Mucosa of rectum (tissue), 2 donors: ENCODE measurements around the gene FOXK1.
A peak's percentile ranks its signal among the peaks of the same experiment; 100 is the strongest.
"Not testable (repeated sequence)": the region's sequence is repeated elsewhere in the genome, so short reads cannot be mapped to it uniquely, and the experiment has no call there.

Experiments
- H3K27ac ChIP-seq, 2 donors: one replicate each; pipeline ENCODE4 v1.7.0; 2013; ENCODE audit warnings: inconsistent platforms in 2 of 2, low read depth in 2 of 2, low read length in 2 of 2
- H3K27me3 ChIP-seq, 2 donors: one replicate each; pipeline ENCODE4 v1.7.0; 2013; ENCODE audit warnings: low read length in 2 of 2; ENCODE audit not compliant: control insufficient read depth in 2 of 2, insufficient read depth in 2 of 2
- H3K36me3 ChIP-seq, 2 donors: one replicate each; pipeline ENCODE4 v1.7.0; 2013; ENCODE audit warnings: low read length in 2 of 2; ENCODE audit not compliant: control insufficient read depth in 2 of 2, insufficient read depth in 2 of 2
- H3K4me1 ChIP-seq, 2 donors: one replicate each; pipeline ENCODE4 v1.7.0; 2013; ENCODE audit warnings: low read length in 2 of 2, mild to moderate bottlenecking in 1 of 2; ENCODE audit not compliant: control insufficient read depth in 2 of 2, insufficient read depth in 2 of 2
- H3K4me3 ChIP-seq, 2 donors: one replicate each; pipeline ENCODE4 v1.7.0; 2013; ENCODE audit warnings: low read length in 2 of 2
- H3K9ac ChIP-seq, 2 donors: one replicate each; pipeline ENCODE4 v1.7.0; 2013; ENCODE audit warnings: low read length in 2 of 2, low read depth in 1 of 2, mild to moderate bottlenecking in 1 of 2
- H3K9me3 ChIP-seq, 2 donors: one replicate each; pipeline ENCODE4 v1.7.0; 2013; ENCODE audit warnings: low read length in 2 of 2; ENCODE audit not compliant: control insufficient read depth in 2 of 2
- donor health status: healthy.
- donor health status: Normal muscosa, but diverticular disease.

FOXK1 gene

GRCh38 chr7:4665661-4666060 lies 16.4 kb upstream of the FOXK1 start:
- Histone ChIP-seq H3K4me3 (no peak overlapping the region), H3K4me1 (no peaks in the 10 kb centered on the region), H3K36me3 (no peaks in the 10 kb centered on the region), H3K27me3 (no peaks in the 10 kb centered on the region), H3K9me3 (no peaks in the 10 kb centered on the region), H3K27ac (no peak overlapping the region), H3K9ac (no peak overlapping the region)

DNA sequence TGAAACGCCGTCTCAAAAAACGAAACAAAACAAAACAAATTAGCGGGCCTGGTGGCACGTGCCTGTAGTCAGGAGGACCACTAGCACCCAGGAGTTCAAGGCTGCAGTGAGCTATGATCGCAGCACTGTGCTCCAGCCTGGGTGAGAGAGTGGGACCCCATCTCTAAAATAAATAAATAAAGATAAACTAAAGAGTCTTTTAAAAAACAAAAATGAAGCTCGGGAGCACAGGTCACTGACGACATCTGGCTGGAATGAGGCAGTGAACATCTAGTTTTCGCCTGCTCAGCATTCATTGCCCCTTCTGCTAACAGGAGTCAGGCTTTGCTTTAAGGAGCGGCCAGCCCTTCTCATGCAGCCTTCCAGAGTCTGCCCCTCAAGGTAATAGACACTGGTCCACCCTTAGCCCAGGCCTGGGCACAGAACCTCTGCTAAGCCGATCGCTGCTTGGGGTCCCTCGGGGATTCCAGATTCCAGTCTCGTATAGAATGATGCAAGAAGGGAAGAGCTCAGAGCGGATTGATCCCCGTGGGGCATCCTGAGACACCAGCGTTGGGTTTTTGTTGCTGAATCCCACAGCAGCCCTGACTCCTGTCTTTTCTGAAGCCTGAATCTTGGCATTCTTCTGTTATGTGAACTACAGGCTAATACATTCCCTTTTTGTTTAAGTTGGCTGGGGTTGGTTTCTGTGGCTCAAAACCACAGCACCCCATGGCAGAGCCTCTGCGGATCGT lies 14.2 kb upstream of the FOXK1 start:
- no peaks in the 10 kb centered on the region for H3K9me3 ChIP-seq
- no peak overlapping the region for H3K27ac ChIP-seq
- H3K9ac ChIP-seq: no peak overlapping the region
- H3K4me3 ChIP-seq: no peak overlapping the region
- H3K27me3 ChIP-seq: no peaks in the 10 kb centered on the region
- no peaks in the 10 kb centered on the region for H3K4me1 ChIP-seq
- H3K36me3 ChIP-seq: no peaks in the 10 kb centered on the region

DNA sequence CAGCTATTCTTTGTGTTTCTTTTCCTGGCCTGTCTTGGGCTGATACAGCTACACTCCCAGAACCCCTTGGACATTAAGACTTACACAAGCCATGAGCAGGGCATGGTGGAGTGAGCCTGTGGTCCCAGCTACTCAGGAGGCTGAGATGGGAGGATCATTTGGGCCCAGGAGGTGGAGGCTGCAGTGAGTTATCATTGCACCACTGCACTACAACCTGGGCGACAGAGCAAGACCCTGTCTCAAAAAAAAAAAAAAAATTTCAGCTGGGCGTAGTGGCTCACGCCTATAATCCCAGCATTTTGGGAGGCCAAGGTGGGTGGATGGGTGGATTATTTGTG lies 13.6 kb upstream of the FOXK1 start:
- Histone ChIP-seq H3K4me1 (no peaks in the 10 kb centered on the region), H3K9me3 (no peaks in the 10 kb centered on the region), H3K4me3 (no peak overlapping the region), H3K27me3 (no peaks in the 10 kb centered on the region), H3K36me3 (no peaks in the 10 kb centered on the region), H3K9ac (no peak overlapping the region), H3K27ac (no peak overlapping the region)

GRCh38 chr7:4670791-4671190 lies 11.3 kb upstream of the FOXK1 start:
- no peak overlapping the region for H3K27ac ChIP-seq

DNA sequence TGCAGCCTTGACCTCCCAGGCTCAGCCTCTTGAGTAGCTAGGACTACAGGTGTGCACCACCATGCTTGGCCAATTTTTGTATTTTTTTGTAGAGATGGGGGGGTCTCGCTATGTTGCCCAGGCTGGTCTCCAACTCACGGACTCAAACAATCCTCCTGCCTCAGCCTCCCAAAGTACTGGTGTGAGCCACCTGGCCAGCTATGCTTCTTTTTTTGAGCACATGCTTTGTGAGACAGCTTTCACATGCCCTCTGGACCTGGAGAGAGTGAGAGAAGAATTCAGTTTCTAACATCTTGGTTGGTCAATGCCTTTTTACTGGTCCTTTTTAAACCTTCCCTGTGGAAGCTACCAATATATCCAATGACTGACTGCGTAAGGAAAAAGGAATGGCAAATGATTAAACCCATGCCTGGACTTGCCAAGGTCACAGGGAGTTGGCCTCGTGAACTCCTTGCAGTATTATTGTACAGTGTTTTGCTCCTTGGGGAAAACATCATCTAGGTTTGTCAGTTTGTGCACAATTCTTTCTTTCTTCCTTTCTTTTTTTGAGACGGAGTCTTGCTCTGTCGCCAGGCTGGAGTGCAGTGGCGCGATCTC lies 6.2 kb upstream of the FOXK1 start:
- Histone ChIP-seq H3K36me3 (no peaks in the 10 kb centered on the region), H3K9ac (no peak overlapping the region), H3K4me3 (no peak overlapping the region), H3K27me3 (no peaks in the 10 kb centered on the region), H3K27ac (no peak overlapping the region), H3K9me3 (no peaks in the 10 kb centered on the region), H3K4me1 (no peaks in the 10 kb centered on the region)

More at GRCh38 chr7:4670791-4671190, 11.3 kb upstream of the FOXK1 start:
- Histone ChIP-seq H3K9ac (no peak overlapping the region), H3K4me1 (no peaks in the 10 kb centered on the region), H3K36me3 (no peaks in the 10 kb centered on the region), H3K4me3 (no peak overlapping the region), H3K27me3 (no peaks in the 10 kb centered on the region), H3K9me3 (no peaks in the 10 kb centered on the region)

DNA sequence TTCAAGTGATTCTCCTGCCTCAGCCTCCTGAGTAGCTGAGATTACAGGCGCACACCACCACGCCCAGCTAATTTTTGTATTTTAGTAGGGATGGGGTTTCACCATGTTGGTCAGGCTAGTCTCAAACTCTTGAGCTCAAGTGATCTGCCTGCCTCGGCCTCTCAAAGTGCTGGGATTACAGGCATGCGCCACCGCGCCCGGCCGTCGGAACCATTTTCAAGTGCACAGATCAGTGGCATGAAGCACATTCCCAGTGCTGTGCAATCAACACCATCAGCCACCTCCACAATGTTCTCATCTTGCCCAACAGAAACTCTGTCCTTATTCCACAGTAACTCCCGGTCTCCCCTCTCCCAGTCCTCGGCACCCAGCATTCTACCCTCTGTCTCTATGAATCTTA lies 4.6 kb upstream of the FOXK1 start:
- H3K9me3 ChIP-seq, H3K4me1 ChIP-seq, H3K4me3 ChIP-seq, H3K9ac ChIP-seq, H3K27ac ChIP-seq, H3K27me3 ChIP-seq, H3K36me3 ChIP-seq: not testable (repeated sequence)

DNA sequence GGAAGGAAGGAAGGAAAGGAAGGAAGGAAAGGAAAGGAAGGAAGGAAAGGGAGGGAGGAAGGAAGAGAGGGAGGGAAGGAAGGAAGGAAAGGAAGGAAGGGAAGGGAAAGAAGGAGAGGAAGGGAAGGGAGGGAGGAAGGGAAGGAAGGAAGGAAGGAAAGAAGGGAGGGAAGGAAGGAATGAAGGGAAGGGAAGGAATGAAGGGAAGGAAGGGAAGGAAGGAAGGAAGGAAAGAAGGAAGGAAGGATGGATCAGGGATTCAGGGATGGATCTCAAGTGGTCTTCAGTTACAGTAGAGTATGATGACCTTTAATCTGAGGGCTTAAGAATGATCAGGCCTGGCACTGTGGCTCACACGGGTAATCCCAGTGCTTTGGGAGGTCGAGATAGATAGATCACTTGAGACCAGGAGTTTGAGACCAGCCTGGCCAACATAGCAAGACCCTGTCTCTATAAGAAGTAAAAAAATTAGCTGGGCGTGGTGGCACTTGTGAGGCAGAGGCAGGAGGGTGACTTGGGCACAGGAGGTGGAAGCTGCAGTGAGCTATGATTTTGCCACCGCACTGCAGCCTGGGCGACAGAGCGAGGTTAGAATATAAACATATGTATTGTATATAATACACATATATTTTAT lies 760 bp upstream of the FOXK1 start:
- Histone ChIP-seq H3K4me3 (peak overlapping the region; percentile 61 to 65), H3K36me3 (peaks cover 0 to 5% of the 10 kb centered on the region in 2 donors), H3K4me1 (peaks cover 14 to 20% of the 10 kb centered on the region in 2 donors), H3K9me3 (no peaks in the 10 kb centered on the region), H3K27me3 (no peaks in the 10 kb centered on the region), H3K9ac (peak overlapping the region; percentile 47 to 49), H3K27ac (peak overlapping the region in 1 of 2 donors; percentile 63)

DNA sequence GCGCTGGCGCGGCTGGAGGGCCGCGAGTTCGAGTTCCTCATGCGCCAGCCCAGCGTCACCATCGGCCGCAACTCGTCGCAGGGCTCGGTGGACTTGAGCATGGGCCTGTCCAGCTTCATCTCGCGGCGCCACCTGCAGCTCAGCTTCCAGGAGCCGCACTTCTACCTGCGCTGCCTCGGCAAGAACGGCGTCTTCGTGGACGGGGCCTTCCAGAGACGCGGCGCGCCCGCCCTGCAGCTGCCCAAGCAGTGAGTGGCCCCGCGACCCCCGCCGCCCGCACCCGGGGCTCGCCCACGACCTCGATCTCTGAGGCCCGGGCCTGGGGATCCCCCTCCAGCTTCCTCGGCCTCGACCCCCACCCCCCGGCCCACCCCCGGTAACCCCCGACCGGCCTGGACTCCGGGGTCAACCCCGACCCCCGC lies 537 bp downstream of the FOXK1 start:
- peak overlapping the region; percentile 92 to 93 for H3K27ac ChIP-seq
- peak overlapping the region; percentile 88 to 90 for H3K9ac ChIP-seq

DNA sequence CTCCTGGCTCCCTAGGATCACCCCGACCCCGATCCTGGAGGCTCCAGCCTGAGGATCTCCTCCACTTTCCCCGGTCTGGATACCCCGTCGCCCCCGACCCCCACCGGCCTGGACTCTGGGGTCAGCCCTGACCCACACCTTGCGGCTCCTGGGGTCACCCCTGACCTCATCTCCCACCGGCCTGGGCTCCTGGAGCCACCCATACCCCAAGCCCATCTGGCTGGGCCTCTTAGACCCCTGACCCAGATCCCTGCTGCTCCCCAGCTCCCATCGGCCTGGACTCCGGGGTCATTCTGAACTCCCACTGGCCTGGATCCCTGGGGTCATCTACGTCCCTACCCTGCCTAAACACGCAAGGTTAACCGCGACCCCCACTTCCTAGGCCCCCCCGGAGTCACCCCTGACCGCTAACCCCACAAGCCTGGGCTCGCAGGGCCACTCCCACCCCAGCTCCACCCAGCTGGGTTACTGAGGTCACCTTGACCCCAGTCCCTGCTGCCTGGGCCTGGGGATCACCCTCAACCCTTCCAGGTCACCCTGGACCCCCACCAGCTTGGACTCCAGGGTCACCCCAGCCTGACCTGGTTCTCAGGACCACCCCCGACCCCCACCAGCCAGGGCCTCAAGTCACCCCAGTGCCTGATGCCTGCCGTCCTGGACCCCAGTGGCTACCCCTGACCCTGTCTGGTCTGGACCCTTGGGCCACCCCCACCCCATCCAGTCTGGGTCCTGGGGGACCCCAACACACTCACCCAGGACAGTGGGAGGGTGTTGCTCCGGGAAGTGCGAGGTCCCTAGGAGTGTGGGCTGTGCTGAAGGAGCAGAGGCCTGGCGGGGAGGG lies 1.2 kb downstream of the FOXK1 start:
- Histone ChIP-seq H3K4me3 (peak overlapping the region; percentile 72 to 86), H3K9me3 (no peaks in the 10 kb centered on the region), H3K27ac (peak overlapping the region; percentile 92 to 93), H3K27me3 (no peaks in the 10 kb centered on the region), H3K9ac (peak overlapping the region; percentile 88 to 90), H3K36me3 (peaks cover 0 to 6% of the 10 kb centered on the region in 2 donors), H3K4me1 (peaks cover 14 to 20% of the 10 kb centered on the region in 2 donors)

More for the DNA sequence above, 537 bp downstream of the FOXK1 start:
- Histone ChIP-seq H3K9me3 (no peaks in the 10 kb centered on the region), H3K36me3 (peaks cover 0 to 6% of the 10 kb centered on the region in 2 donors), H3K27me3 (no peaks in the 10 kb centered on the region), H3K4me1 (peaks cover 14 to 20% of the 10 kb centered on the region in 2 donors), H3K4me3 (peak overlapping the region; percentile 72 to 86)
